HL-60 (cell line): ENCODE results near the gene RBBP7.

Experiments used
- DNase-seq, 2 experiments: peaks; one replicate each; pipeline ENCODE4 v3.0.0-alpha.2; 2010 to 2020; ENCODE audit warnings: low read depth in 1 of 2, low spot score in 1 of 2
- H3K27ac ChIP-seq: fragments of 250-450 bp; sonication (Bioruptor Pico); replicated peaks from 2 replicates; pipeline ENCODE4 v1.5.1; 2020; ENCODE audit warnings: mild to moderate bottlenecking, moderate library complexity
- H3K27me3 ChIP-seq: fragments of 250-450 bp; sonication (Bioruptor Pico); 2 replicates; pipeline ENCODE4 v1.5.1; 2021; ENCODE audit warnings: mild to moderate bottlenecking, moderate library complexity; ENCODE audit not compliant: insufficient read depth, poor library complexity, severe bottlenecking
- H3K4me3 ChIP-seq: replicated peaks from 2 replicates; pipeline ENCODE4 v1.5.1; 2011; ENCODE audit warnings: mild to moderate bottlenecking, control low read depth, low read length; ENCODE audit not compliant: insufficient read depth
- GABPA ChIP-seq: IDR thresholded peaks from 2 replicates; pipeline ENCODE4 v1.6.1; 2012; ENCODE audit warnings: low read depth
- POLR2AphosphoS5 ChIP-seq: IDR thresholded peaks from 2 replicates; pipeline ENCODE4 v1.6.1; 2012; ENCODE audit warnings: low read depth
- SPI1 ChIP-seq: IDR thresholded peaks from 2 replicates; pipeline ENCODE4 v1.6.1; 2012; ENCODE audit warnings: low read depth, mild to moderate bottlenecking, borderline replicate concordance
- TF ChIP-seq, protein P1 (sequence below): IDR thresholded peaks from one replicate; pipeline ENCODE4 v1.5.1; 2011; ENCODE audit warnings: low read length, control low read depth, inconsistent platforms; ENCODE audit not compliant: insufficient read depth
- TF ChIP-seq, protein P2 (sequence below): IDR thresholded peaks from 2 replicates; pipeline ENCODE4 v1.6.1; 2012; ENCODE audit warnings: low read depth; ENCODE audit not compliant: insufficient replicate concordance

RBBP7 gene

DNA sequence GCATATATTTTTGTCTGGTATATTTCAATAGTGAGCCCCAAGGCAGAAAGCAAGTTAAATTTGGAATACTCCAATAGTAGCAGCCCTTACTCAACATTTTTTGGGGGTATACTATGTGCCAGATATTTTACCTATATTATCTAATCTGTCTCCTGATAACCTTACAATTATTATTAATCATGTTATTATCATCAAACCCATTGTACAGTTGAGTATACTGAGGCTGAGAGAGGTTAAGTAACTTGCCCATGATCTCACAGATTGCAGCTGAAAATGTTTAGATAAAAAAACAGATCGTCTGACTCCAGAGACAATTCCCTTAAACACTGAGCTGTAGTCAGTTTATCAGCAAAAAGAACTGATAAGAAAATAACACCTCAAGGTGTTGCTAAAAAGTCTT lies 6.5 kb upstream of the RBBP7 start:
- H3K27ac ChIP-seq = no peak overlapping the region
- TF ChIP-seq SPI1 (no peak), POLR2AphosphoS5 (no peak), GABPA (no peak)
- TF ChIP-seq, protein P1, sequence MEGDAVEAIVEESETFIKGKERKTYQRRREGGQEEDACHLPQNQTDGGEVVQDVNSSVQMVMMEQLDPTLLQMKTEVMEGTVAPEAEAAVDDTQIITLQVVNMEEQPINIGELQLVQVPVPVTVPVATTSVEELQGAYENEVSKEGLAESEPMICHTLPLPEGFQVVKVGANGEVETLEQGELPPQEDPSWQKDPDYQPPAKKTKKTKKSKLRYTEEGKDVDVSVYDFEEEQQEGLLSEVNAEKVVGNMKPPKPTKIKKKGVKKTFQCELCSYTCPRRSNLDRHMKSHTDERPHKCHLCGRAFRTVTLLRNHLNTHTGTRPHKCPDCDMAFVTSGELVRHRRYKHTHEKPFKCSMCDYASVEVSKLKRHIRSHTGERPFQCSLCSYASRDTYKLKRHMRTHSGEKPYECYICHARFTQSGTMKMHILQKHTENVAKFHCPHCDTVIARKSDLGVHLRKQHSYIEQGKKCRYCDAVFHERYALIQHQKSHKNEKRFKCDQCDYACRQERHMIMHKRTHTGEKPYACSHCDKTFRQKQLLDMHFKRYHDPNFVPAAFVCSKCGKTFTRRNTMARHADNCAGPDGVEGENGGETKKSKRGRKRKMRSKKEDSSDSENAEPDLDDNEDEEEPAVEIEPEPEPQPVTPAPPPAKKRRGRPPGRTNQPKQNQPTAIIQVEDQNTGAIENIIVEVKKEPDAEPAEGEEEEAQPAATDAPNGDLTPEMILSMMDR = no peak
- TF ChIP-seq, protein P2, sequence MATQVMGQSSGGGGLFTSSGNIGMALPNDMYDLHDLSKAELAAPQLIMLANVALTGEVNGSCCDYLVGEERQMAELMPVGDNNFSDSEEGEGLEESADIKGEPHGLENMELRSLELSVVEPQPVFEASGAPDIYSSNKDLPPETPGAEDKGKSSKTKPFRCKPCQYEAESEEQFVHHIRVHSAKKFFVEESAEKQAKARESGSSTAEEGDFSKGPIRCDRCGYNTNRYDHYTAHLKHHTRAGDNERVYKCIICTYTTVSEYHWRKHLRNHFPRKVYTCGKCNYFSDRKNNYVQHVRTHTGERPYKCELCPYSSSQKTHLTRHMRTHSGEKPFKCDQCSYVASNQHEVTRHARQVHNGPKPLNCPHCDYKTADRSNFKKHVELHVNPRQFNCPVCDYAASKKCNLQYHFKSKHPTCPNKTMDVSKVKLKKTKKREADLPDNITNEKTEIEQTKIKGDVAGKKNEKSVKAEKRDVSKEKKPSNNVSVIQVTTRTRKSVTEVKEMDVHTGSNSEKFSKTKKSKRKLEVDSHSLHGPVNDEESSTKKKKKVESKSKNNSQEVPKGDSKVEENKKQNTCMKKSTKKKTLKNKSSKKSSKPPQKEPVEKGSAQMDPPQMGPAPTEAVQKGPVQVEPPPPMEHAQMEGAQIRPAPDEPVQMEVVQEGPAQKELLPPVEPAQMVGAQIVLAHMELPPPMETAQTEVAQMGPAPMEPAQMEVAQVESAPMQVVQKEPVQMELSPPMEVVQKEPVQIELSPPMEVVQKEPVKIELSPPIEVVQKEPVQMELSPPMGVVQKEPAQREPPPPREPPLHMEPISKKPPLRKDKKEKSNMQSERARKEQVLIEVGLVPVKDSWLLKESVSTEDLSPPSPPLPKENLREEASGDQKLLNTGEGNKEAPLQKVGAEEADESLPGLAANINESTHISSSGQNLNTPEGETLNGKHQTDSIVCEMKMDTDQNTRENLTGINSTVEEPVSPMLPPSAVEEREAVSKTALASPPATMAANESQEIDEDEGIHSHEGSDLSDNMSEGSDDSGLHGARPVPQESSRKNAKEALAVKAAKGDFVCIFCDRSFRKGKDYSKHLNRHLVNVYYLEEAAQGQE = no peak
- H3K4me3 ChIP-seq = no peak overlapping the region
- H3K27me3 ChIP-seq = peaks cover 2% of the 10 kb centered on the region
- DNase-seq = no peak

DNA sequence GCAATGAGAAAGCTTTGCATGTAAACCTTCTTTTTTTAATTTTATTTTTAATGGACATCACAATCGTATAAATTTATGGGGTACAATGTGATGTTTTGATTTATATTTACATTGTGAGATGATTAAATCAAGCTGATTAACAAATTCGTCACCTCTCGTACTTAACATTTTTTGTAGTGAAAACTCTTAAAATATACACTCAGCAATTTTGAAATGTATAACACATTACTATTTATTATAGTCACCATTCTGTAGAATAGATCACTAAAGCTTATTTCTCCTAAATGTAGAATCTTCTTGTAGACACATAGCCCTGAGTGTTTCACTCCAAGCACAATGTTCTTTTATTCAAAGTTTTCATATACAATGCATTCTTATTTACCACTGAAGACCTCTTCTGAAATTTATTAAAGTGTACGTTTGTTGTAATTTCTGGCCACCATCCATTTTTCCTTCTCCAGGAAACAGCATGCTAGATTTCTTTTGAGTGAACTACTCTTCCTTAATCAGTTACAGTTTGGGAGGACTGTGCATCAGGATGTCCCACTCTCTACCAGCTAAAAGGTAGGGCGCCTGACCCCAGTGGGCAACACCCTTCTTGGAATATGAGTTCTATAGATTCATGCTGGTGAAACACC lies 4.4 kb upstream of the RBBP7 start:
- TF ChIP-seq, protein P1 = no peak
- TF ChIP-seq POLR2AphosphoS5 (no peak), SPI1 (no peak), GABPA (no peak)
- TF ChIP-seq, protein P2 = no peak
- Histone ChIP-seq H3K27ac (no peak overlapping the region), H3K27me3 (no peaks in the 10 kb centered on the region), H3K4me3 (no peak overlapping the region)
- no peak for DNase-seq

- TF ChIP-seq, protein P1 = no peak
- TF ChIP-seq GABPA (no peak), SPI1 (no peak), POLR2AphosphoS5 (no peak)
- TF ChIP-seq, protein P2 = no peak
- no peaks in the 10 kb centered on the region for H3K27me3 ChIP-seq
- no peak overlapping the region for H3K4me3 ChIP-seq
- no peak overlapping the region for H3K27ac ChIP-seq
- DNase-seq = no peak
These were observed 2.9 kb upstream of the RBBP7 start for GRCh38 chrX:16873106-16873505.
